ENCODE data around the gene ADAT3.
"Not testable (repeated sequence)": the region's sequence is repeated elsewhere in the genome, so short reads cannot be mapped to it uniquely, and the experiment has no call there.

Gene ADAT3

GRCh38 chr19:1872807-1873523, 32.2 kb upstream of the ADAT3 start:
- Histone ChIP-seq H3K9me3 (ENCODE audit: low read depth, low read length) (no peaks in the 10 kb centered on the region), H3K27ac (no peak overlapping the region), H3K9ac (ENCODE audit: insufficient read length) (no peak overlapping the region), H3K36me3 (ENCODE audit: insufficient read depth, low read length) (peaks cover 4% of the 10 kb centered on the region; the same call in 1 of the 2 replicates), H3K4me3 (no peak overlapping the region)
- DNase-seq (ENCODE audit: low read depth, low spot score) = no peak
- TF ChIP-seq FOXP2 (optimal IDR thresholded peaks at IDR 0.05; ENCODE audit: control extremely low read depth, extremely low read length, insufficient read depth) (no peak), POLR2AphosphoS5 (IDR thresholded peaks at IDR 0.05; ENCODE audit: borderline replicate concordance, low read depth, low read length) (no peak), EZH2 (IDR thresholded peaks at IDR 0.05) (no peak)

- no peak for DNase-seq (ENCODE audit: low read depth, low spot score)
- no peak for TF ChIP-seq POLR2AphosphoS5 (IDR thresholded peaks at IDR 0.05; ENCODE audit: borderline replicate concordance, low read depth, low read length)
Measured at GRCh38 chr19:1873524-1874473, 31.4 kb upstream of the ADAT3 start.

GRCh38 chr19:1874554-1875185, 30.5 kb upstream of the ADAT3 start:
- no peaks in the 10 kb centered on the region for H3K9me3 ChIP-seq (ENCODE audit: low read depth, low read length)
- peak overlapping the region; percentile 97 for H3K9ac ChIP-seq (ENCODE audit: insufficient read length)
- DNase-seq (ENCODE audit: low read depth, low spot score) = no peak
- peak overlapping the region; percentile 51; the same call in 1 of the 2 replicates for H3K27ac ChIP-seq
- peak overlapping the region; percentile 98 for H3K4me3 ChIP-seq
- H3K36me3 ChIP-seq (ENCODE audit: insufficient read depth, low read length) = peaks cover 4% of the 10 kb centered on the region; the same call in 1 of the 2 replicates
- TF ChIP-seq EZH2 (IDR thresholded peaks at IDR 0.05) (no peak), POLR2AphosphoS5 (IDR thresholded peaks at IDR 0.05; ENCODE audit: borderline replicate concordance, low read depth, low read length) (no peak)

More at GRCh38 chr19:1873524-1874473, 31.4 kb upstream of the ADAT3 start:
- no peaks in the 10 kb centered on the region for H3K9me3 ChIP-seq (ENCODE audit: low read depth, low read length)
- peak overlapping the region; percentile 97 for H3K9ac ChIP-seq (ENCODE audit: insufficient read length)
- peak overlapping the region; percentile 51; the same call in 1 of the 2 replicates for H3K27ac ChIP-seq
- peaks cover 4% of the 10 kb centered on the region; the same call in 1 of the 2 replicates for H3K36me3 ChIP-seq (ENCODE audit: insufficient read depth, low read length)
- H3K4me3 ChIP-seq = peak overlapping the region; percentile 98

- peak overlapping the region; percentile 98 for H3K4me3 ChIP-seq
- H3K9ac ChIP-seq (ENCODE audit: insufficient read length) = peak overlapping the region; percentile 97
- not testable (repeated sequence) for H3K36me3 ChIP-seq (ENCODE audit: insufficient read depth, low read length); DNase-seq (ENCODE audit: low read depth, low spot score); H3K9me3 ChIP-seq (ENCODE audit: low read depth, low read length)
- H3K27ac ChIP-seq = peak overlapping the region; percentile 54
Measured at GRCh38 chr19:1875265-1875645, 29.9 kb upstream of the ADAT3 start.

GRCh38 chr19:1875646-1876495, 29.3 kb upstream of the ADAT3 start:
- Histone ChIP-seq H3K36me3 (ENCODE audit: insufficient read depth, low read length) (peaks cover 4% of the 10 kb centered on the region; the same call in 1 of the 2 replicates), H3K9me3 (ENCODE audit: low read depth, low read length) (no peaks in the 10 kb centered on the region), H3K27ac (peak overlapping the region; percentile 87), H3K4me3 (peak overlapping the region; percentile 98), H3K9ac (ENCODE audit: insufficient read length) (peak overlapping the region; percentile 97)
- no peak for DNase-seq (ENCODE audit: low read depth, low spot score)
- TF ChIP-seq EZH2 (IDR thresholded peaks at IDR 0.05) (no peak), POLR2AphosphoS5 (IDR thresholded peaks at IDR 0.05; ENCODE audit: borderline replicate concordance, low read depth, low read length) (peak; percentile 90)

GRCh38 chr19:1876496-1877279, 28.5 kb upstream of the ADAT3 start:
- peak overlapping the region; percentile 87 for H3K27ac ChIP-seq
- H3K9me3 ChIP-seq (ENCODE audit: low read depth, low read length); H3K36me3 ChIP-seq (ENCODE audit: insufficient read depth, low read length); DNase-seq (ENCODE audit: low read depth, low spot score): not testable (repeated sequence)
- H3K9ac ChIP-seq (ENCODE audit: insufficient read length) = peak overlapping the region; percentile 97
- peak overlapping the region; percentile 98 for H3K4me3 ChIP-seq

GRCh38 chr19:1877280-1877660, 27.9 kb upstream of the ADAT3 start:
- not testable (repeated sequence) for DNase-seq (ENCODE audit: low read depth, low spot score); H3K9ac ChIP-seq (ENCODE audit: insufficient read length); H3K27ac ChIP-seq; H3K4me3 ChIP-seq; H3K36me3 ChIP-seq (ENCODE audit: insufficient read depth, low read length); H3K9me3 ChIP-seq (ENCODE audit: low read depth, low read length)

- not testable (repeated sequence) for DNase-seq (ENCODE audit: low read depth, low spot score); H3K9ac ChIP-seq (ENCODE audit: insufficient read length); H3K36me3 ChIP-seq (ENCODE audit: insufficient read depth, low read length); H3K4me3 ChIP-seq; H3K9me3 ChIP-seq (ENCODE audit: low read depth, low read length); H3K27ac ChIP-seq
Measured at GRCh38 chr19:1878583-1878982, 26.6 kb upstream of the ADAT3 start.

- H3K9ac ChIP-seq (ENCODE audit: insufficient read length); H3K36me3 ChIP-seq (ENCODE audit: insufficient read depth, low read length); H3K4me3 ChIP-seq; DNase-seq (ENCODE audit: low read depth, low spot score); H3K9me3 ChIP-seq (ENCODE audit: low read depth, low read length); H3K27ac ChIP-seq: not testable (repeated sequence)
Measured at GRCh38 chr19:1879982-1880381, 25.2 kb upstream of the ADAT3 start.
